Muscle layer of duodenum (tissue), 2 donors: ENCODE results near the gene RHBDD3.

Experiments
- H3K27ac ChIP-seq: one replicate; pipeline ENCODE4 v1.7.0; 2013; ENCODE audit warnings: mild to moderate bottlenecking, low read length
- H3K27me3 ChIP-seq: one replicate; pipeline ENCODE4 v1.7.0; 2013; ENCODE audit warnings: low read depth, mild to moderate bottlenecking, control low read depth, low read length
- H3K36me3 ChIP-seq, 2 donors: one replicate each; pipeline ENCODE4 v1.7.0; 2013; ENCODE audit warnings: low read length in 2 of 2, control low read depth in 1 of 2, mild to moderate bottlenecking in 1 of 2; ENCODE audit not compliant: insufficient read depth in 2 of 2, control insufficient read depth in 1 of 2
- H3K4me1 ChIP-seq, 2 donors: one replicate each; pipeline ENCODE4 v1.7.0; 2013; ENCODE audit warnings: low read length in 2 of 2, mild to moderate bottlenecking in 2 of 2, control low read depth in 1 of 2, moderate library complexity in 1 of 2; ENCODE audit not compliant: insufficient read depth in 2 of 2, control insufficient read depth in 1 of 2
- H3K4me3 ChIP-seq, 2 donors: one replicate each; pipeline ENCODE4 v1.7.0; 2013; ENCODE audit warnings: low read length in 2 of 2, low read depth in 1 of 2, mild to moderate bottlenecking in 1 of 2
- H3K9me3 ChIP-seq, 2 donors: one replicate each; pipeline ENCODE4 v1.7.0; 2013; ENCODE audit warnings: low read length in 2 of 2, control low read depth in 1 of 2, mild to moderate bottlenecking in 1 of 2; ENCODE audit not compliant: control insufficient read depth in 1 of 2
- donor health status: healthy.

The RHBDD3 gene

GRCh38 chr22:29310863-29311339, 43.1 kb upstream of the RHBDD3 start:
- H3K27ac ChIP-seq, result no peak overlapping the region
- H3K4me1 ChIP-seq, result peaks cover 15 to 78% of the 10 kb centered on the region in 2 donors
- H3K9me3 ChIP-seq, result no peaks in the 10 kb centered on the region
- H3K27me3 ChIP-seq, result peaks cover 15% of the 10 kb centered on the region
- H3K36me3 ChIP-seq, result no peaks in the 10 kb centered on the region
- peak overlapping the region in 1 of 2 donors; percentile 15 for H3K4me3 ChIP-seq

- peak overlapping the region in 1 of 2 donors; percentile 15 for H3K4me3 ChIP-seq
- H3K27ac ChIP-seq, result no peak overlapping the region
- H3K9me3 ChIP-seq, result no peaks in the 10 kb centered on the region
- H3K4me1 ChIP-seq, result peaks cover 15 to 75% of the 10 kb centered on the region in 2 donors
- no peaks in the 10 kb centered on the region for H3K36me3 ChIP-seq
- H3K27me3 ChIP-seq, result peaks cover 14% of the 10 kb centered on the region
Measured at GRCh38 chr22:29310065-29310862, 42.5 kb upstream of the RHBDD3 start.

GRCh38 chr22:29309332-29310064, 41.7 kb upstream of the RHBDD3 start:
- Histone ChIP-seq H3K9me3 (no peaks in the 10 kb centered on the region), H3K27ac (no peak overlapping the region), H3K27me3 (peaks cover 11% of the 10 kb centered on the region), H3K36me3 (no peaks in the 10 kb centered on the region), H3K4me1 (peaks cover 15 to 69% of the 10 kb centered on the region in 2 donors), H3K4me3 (peak overlapping the region; percentile 21 to 95)

GRCh38 chr22:29308791-29309262, 41.0 kb upstream of the RHBDD3 start:
- Histone ChIP-seq H3K36me3 (no peaks in the 10 kb centered on the region), H3K27me3 (peaks cover 5% of the 10 kb centered on the region), H3K9me3 (no peaks in the 10 kb centered on the region), H3K4me3 (peak overlapping the region; percentile 21 to 95), H3K4me1 (peaks cover 15 to 62% of the 10 kb centered on the region in 2 donors), H3K27ac (no peak overlapping the region)

GRCh38 chr22:29308148-29308790, 40.5 kb upstream of the RHBDD3 start:
- no peaks in the 10 kb centered on the region for H3K27me3 ChIP-seq
- peak overlapping the region in 1 of 2 donors; percentile 95 for H3K4me3 ChIP-seq
- no peak overlapping the region for H3K27ac ChIP-seq
- no peaks in the 10 kb centered on the region for H3K9me3 ChIP-seq
- no peaks in the 10 kb centered on the region for H3K36me3 ChIP-seq
- peaks cover 15 to 59% of the 10 kb centered on the region in 2 donors for H3K4me1 ChIP-seq

- H3K9me3 ChIP-seq, result no peaks in the 10 kb centered on the region
- no peaks in the 10 kb centered on the region for H3K36me3 ChIP-seq
- H3K4me3 ChIP-seq, result peak overlapping the region; percentile 76 to 95
- H3K27me3 ChIP-seq, result no peaks in the 10 kb centered on the region
- no peak overlapping the region for H3K27ac ChIP-seq
- peaks cover 15 to 59% of the 10 kb centered on the region in 2 donors for H3K4me1 ChIP-seq
Measured at GRCh38 chr22:29307596-29308147, 39.9 kb upstream of the RHBDD3 start.

GRCh38 chr22:29306835-29307595, 39.2 kb upstream of the RHBDD3 start:
- peak overlapping the region; percentile 76 to 95 for H3K4me3 ChIP-seq
- peaks cover 15 to 52% of the 10 kb centered on the region in 2 donors for H3K4me1 ChIP-seq
- no peak overlapping the region for H3K27ac ChIP-seq
- H3K27me3 ChIP-seq, result no peaks in the 10 kb centered on the region
- no peaks in the 10 kb centered on the region for H3K9me3 ChIP-seq
- H3K36me3 ChIP-seq, result no peaks in the 10 kb centered on the region

- peak within 1 kb of the TSS; percentile 76 to 95 for H3K4me3 ChIP-seq
- H3K9me3 ChIP-seq, result no peaks in the 10 kb centered on the region
- H3K27me3 ChIP-seq, result no peaks in the 10 kb centered on the region
- H3K36me3 ChIP-seq, result no peaks in the 10 kb centered on the region
- no peak within 1 kb of the TSS for H3K27ac ChIP-seq
- peaks cover 14 to 45% of the 10 kb centered on the region in 2 donors for H3K4me1 ChIP-seq
Measured at GRCh38 chr22:29306175-29306834, 38.5 kb upstream of the RHBDD3 start, which contains the start of gene GAS2L1. TSS of gene GAS2L1 (plus strand) at chr22:29306650. CDS start at chr22:29308106, 1,456 bp downstream.

- Histone ChIP-seq H3K4me3 (peak overlapping the region in 1 of 2 donors; percentile 95), H3K4me1 (peaks cover 12 to 41% of the 10 kb centered on the region in 2 donors), H3K27ac (no peak overlapping the region), H3K36me3 (peaks cover under 1 to 1% of the 10 kb centered on the region in 2 donors), H3K27me3 (no peaks in the 10 kb centered on the region), H3K9me3 (no peaks in the 10 kb centered on the region)
Measured at GRCh38 chr22:29305836-29306174, 38.0 kb upstream of the RHBDD3 start.
